ENCODE data around the gene PHF24.

PHF24 gene

DNA sequence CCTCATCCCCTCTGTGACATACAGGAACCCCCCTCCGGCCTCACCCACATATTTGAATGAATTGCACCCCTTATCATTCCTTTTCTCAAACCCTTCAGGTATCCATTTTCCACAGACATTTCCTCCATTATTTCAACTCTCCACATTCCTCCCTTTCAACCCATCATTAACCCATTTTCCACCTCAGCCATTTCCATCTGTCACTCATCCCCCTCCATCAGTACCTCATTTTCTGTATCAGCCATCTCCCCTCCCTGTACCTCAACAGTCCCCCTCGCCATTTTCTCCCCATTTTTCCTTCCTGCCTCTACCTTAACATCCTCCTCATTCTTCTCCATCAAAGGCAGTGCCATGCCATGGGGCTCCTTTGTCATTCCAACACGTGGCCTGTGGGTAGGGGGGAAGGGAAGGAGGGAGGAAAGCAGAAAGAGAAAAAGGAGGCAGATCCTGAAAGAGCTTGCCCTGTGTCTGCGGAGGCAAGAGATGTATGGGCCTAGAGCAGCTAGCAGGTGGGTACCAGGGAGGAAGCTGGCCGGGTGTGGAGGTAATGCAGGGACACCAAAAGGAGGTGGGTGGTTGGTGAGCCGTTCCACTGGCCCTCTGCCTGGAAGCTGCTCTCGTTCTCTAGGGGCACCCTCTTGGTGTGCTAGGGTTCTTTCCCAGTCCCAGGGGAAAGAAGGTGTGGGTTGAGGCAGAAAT, 33.0 kb downstream of the PHF24 start:
- Histone ChIP-seq H3K4me2 (ENCODE audit: low read depth, low read length, poor library complexity, severe bottlenecking) (peak overlapping the region; percentile 86), H3K9me3 (ENCODE audit: insufficient read depth, low read depth, low read length) (no peaks in the 10 kb centered on the region), H3K36me3 (ENCODE audit: insufficient read depth, low read length) (no peaks in the 10 kb centered on the region), H3K9me2 (replicated peaks; ENCODE audit: low read depth, low read length) (no peaks in the 10 kb centered on the region), H4K20me1 (ENCODE audit: insufficient read depth, low read length, poor library complexity, severe bottlenecking) (no peaks in the 10 kb centered on the region), H3K79me2 (ENCODE audit: insufficient read depth, low read length) (peaks cover 7% of the 10 kb centered on the region; the same call in 1 of the 2 replicates), H3K9ac (ENCODE audit: low read depth, low read length, poor library complexity, severe bottlenecking) (peak overlapping the region; percentile 79), H3K27me3 (ENCODE audit: insufficient read depth, low read length, poor library complexity, severe bottlenecking) (no peaks in the 10 kb centered on the region), H2AFZ (ENCODE audit: low read length) (no peak overlapping the region), H3K4me3 (ENCODE audit: low read length, poor library complexity, severe bottlenecking) (peak overlapping the region; percentile 82), H3F3A (ENCODE audit: low read depth) (no peaks in the 10 kb centered on the region), H3K4me1 (ENCODE audit: insufficient read depth, low read length, poor library complexity, severe bottlenecking) (peaks cover 72% of the 10 kb centered on the region)
- TF ChIP-seq, protein P1, sequence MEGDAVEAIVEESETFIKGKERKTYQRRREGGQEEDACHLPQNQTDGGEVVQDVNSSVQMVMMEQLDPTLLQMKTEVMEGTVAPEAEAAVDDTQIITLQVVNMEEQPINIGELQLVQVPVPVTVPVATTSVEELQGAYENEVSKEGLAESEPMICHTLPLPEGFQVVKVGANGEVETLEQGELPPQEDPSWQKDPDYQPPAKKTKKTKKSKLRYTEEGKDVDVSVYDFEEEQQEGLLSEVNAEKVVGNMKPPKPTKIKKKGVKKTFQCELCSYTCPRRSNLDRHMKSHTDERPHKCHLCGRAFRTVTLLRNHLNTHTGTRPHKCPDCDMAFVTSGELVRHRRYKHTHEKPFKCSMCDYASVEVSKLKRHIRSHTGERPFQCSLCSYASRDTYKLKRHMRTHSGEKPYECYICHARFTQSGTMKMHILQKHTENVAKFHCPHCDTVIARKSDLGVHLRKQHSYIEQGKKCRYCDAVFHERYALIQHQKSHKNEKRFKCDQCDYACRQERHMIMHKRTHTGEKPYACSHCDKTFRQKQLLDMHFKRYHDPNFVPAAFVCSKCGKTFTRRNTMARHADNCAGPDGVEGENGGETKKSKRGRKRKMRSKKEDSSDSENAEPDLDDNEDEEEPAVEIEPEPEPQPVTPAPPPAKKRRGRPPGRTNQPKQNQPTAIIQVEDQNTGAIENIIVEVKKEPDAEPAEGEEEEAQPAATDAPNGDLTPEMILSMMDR (conservative IDR thresholded peaks at IDR 0.05; ENCODE audit: low read length): no peak
- TF ChIP-seq EZH2phosphoT487 (IDR thresholded peaks at IDR 0.05; ENCODE audit: borderline replicate concordance): no peak

GRCh38 chr9:34991607-34992375, 33.7 kb downstream of the PHF24 start:
- peaks cover 66% of the 10 kb centered on the region for H3K4me1 ChIP-seq (ENCODE audit: insufficient read depth, low read length, poor library complexity, severe bottlenecking)
- H3K4me3 ChIP-seq (ENCODE audit: low read length, poor library complexity, severe bottlenecking): peak overlapping the region; percentile 0
- TF ChIP-seq EZH2phosphoT487 (IDR thresholded peaks at IDR 0.05; ENCODE audit: borderline replicate concordance): no peak
- TF ChIP-seq, protein P1 (conservative IDR thresholded peaks at IDR 0.05; ENCODE audit: low read length): peak; percentile 55
- H4K20me1 ChIP-seq (ENCODE audit: insufficient read depth, low read length, poor library complexity, severe bottlenecking): no peaks in the 10 kb centered on the region
- peaks cover under 1% of the 10 kb centered on the region; the same call in 1 of the 2 replicates for H3K36me3 ChIP-seq (ENCODE audit: insufficient read depth, low read length)
- H3K9me3 ChIP-seq (ENCODE audit: insufficient read depth, low read depth, low read length): no peaks in the 10 kb centered on the region
- H3K9me2 ChIP-seq (replicated peaks; ENCODE audit: low read depth, low read length): no peaks in the 10 kb centered on the region
- peak overlapping the region; percentile 86 for H3K4me2 ChIP-seq (ENCODE audit: low read depth, low read length, poor library complexity, severe bottlenecking)
- peaks cover 7% of the 10 kb centered on the region; the same call in 1 of the 2 replicates for H3K79me2 ChIP-seq (ENCODE audit: insufficient read depth, low read length)
- H3K9ac ChIP-seq (ENCODE audit: low read depth, low read length, poor library complexity, severe bottlenecking): peak overlapping the region; percentile 29
- no peaks in the 10 kb centered on the region for H3F3A ChIP-seq (ENCODE audit: low read depth)
- no peaks in the 10 kb centered on the region for H3K27me3 ChIP-seq (ENCODE audit: insufficient read depth, low read length, poor library complexity, severe bottlenecking)
- no peak overlapping the region for H2AFZ ChIP-seq (ENCODE audit: low read length)

- H3K4me1 ChIP-seq (ENCODE audit: insufficient read depth, low read length, poor library complexity, severe bottlenecking): peaks cover 59% of the 10 kb centered on the region
- peaks cover 7% of the 10 kb centered on the region; the same call in 1 of the 2 replicates for H3K36me3 ChIP-seq (ENCODE audit: insufficient read depth, low read length)
- H2AFZ ChIP-seq (ENCODE audit: low read length): no peak overlapping the region
- TF ChIP-seq EZH2phosphoT487 (IDR thresholded peaks at IDR 0.05; ENCODE audit: borderline replicate concordance): no peak
- TF ChIP-seq, protein P1 (conservative IDR thresholded peaks at IDR 0.05; ENCODE audit: low read length): no peak
- H3K27me3 ChIP-seq (ENCODE audit: insufficient read depth, low read length, poor library complexity, severe bottlenecking): no peaks in the 10 kb centered on the region
- H3K4me3 ChIP-seq (ENCODE audit: low read length, poor library complexity, severe bottlenecking): no peak overlapping the region
- H3K4me2 ChIP-seq (ENCODE audit: low read depth, low read length, poor library complexity, severe bottlenecking): no peak overlapping the region
- H3K9ac ChIP-seq (ENCODE audit: low read depth, low read length, poor library complexity, severe bottlenecking): peak overlapping the region; percentile 29
- no peaks in the 10 kb centered on the region for H3K9me2 ChIP-seq (replicated peaks; ENCODE audit: low read depth, low read length)
- H3K9me3 ChIP-seq (ENCODE audit: insufficient read depth, low read depth, low read length): no peaks in the 10 kb centered on the region
- no peaks in the 10 kb centered on the region for H4K20me1 ChIP-seq (ENCODE audit: insufficient read depth, low read length, poor library complexity, severe bottlenecking)
- no peaks in the 10 kb centered on the region for H3F3A ChIP-seq (ENCODE audit: low read depth)
- peaks cover 7% of the 10 kb centered on the region; the same call in 1 of the 2 replicates for H3K79me2 ChIP-seq (ENCODE audit: insufficient read depth, low read length)
Measured at GRCh38 chr9:34992376-34992951, 34.4 kb downstream of the PHF24 start.
